GM12801 (cell line): Measurements from ENCODE around the gene SEC24D.

Source experiments
- TF ChIP-seq, protein P1 (sequence below): IDR thresholded peaks from one replicate; pipeline ENCODE4 v1.5.1; 2011; ENCODE audit warnings: control low read depth; ENCODE audit not compliant: insufficient read length; ENCODE audit errors: extremely low read depth

The SEC24D gene

DNA sequence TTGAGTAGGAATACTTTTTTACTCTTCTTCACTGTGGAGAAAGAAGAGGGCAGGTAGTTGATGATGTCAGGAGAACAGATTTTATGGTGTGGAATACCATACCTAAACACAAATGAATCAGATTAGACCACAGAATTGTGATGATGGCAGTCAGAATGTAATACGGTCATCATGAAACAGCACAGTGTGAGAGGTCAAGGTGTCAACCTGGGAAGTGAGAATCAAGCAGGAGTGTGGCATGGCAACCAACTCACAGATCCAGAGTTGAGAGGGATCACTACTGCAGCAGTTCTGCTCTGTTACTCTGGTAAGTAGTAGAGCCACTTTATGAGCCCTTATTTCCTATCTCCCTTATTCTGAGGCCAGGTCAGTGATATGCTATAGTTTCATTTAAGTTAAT lies 123.1 kb downstream of the SEC24D start:
- TF ChIP-seq, protein P1, sequence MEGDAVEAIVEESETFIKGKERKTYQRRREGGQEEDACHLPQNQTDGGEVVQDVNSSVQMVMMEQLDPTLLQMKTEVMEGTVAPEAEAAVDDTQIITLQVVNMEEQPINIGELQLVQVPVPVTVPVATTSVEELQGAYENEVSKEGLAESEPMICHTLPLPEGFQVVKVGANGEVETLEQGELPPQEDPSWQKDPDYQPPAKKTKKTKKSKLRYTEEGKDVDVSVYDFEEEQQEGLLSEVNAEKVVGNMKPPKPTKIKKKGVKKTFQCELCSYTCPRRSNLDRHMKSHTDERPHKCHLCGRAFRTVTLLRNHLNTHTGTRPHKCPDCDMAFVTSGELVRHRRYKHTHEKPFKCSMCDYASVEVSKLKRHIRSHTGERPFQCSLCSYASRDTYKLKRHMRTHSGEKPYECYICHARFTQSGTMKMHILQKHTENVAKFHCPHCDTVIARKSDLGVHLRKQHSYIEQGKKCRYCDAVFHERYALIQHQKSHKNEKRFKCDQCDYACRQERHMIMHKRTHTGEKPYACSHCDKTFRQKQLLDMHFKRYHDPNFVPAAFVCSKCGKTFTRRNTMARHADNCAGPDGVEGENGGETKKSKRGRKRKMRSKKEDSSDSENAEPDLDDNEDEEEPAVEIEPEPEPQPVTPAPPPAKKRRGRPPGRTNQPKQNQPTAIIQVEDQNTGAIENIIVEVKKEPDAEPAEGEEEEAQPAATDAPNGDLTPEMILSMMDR = no peak

DNA sequence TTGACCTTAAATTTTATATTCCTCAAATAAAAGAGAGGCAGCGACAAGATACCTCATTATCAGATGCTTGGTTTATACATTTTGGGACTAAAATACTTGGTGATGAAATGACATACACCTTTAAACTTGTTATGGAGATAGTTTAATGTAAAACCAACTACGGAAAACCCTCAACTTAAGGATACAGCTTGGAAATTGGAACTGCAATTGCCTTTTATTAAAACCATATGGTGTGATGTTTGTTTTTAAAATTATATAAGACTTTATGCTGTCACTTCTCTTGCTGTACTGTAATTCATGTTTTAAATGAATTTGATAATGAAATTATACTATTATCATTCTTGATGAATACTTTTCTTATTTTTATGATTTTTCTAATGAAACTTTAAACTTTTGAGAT lies 124.9 kb downstream of the SEC24D start:
- TF ChIP-seq, protein P1 = no peak

DNA sequence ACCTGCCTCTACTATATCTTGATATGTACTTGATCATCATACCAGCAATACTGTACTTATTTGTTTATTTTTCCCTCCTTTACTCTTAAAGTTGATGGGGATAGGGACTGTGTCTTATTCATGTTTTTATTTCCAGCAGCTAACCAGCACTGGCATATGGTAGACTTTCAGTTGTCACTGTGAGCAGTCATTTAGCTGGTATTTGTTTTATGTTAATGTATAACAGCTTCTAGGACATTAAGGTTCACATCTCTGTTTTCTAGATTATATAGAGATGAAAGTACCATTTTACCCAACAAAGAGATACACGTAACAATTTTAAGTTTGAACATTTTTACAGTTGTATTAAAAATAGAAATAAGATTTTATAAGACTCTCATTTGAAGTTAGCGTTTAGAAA lies 132.8 kb downstream of the SEC24D start:
- TF ChIP-seq, protein P1 = no peak

DNA sequence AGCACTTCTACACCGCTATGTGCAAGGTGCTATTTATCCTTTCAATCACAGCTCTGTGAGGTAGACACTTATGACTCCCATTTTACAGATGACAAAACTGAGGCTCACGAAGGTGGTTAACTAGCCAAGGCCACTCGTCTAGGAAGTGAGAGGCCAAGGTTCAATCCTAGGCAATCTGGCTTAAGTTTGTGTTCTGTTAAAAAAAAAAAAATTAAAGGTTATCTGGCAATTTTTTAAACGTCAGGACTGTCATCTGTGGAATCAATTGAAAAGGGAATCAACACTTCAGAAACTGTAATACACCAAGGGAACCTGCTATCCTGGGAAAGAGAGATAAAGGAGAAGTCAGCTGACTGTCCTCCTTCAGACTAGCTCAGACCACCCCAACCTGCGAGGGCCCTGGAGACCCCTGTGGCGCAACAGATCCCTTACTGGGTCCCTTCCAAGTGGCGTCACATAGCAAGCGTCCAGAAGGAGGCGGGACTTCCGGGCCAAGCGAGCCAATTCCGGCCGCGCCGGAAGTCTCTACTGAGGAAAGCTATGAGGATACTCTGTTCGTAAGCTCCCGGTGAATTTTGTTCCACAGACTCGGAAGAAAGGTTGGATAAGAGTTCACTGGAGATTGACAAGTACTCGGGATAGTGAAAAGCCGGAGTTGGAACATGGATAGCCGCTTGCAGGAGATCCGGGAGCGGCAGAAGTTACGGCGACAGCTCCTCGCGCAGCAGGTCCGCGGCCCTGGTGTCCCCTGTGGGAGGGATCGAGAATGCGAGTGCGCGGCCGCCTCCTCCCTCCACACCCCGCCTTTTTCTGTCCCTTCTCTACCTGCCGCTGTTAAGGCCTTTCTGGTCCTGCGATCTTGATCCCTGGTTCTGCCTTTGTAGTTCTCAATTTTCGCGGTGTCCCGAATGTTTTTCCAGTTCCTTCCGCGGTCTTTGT lies 150.8 kb downstream of the SEC24D start, which contains the start of gene METTL14:
Gene METTL14 (plus strand): TSS at position 520 of the 939 bp plus-strand sequence. CDS start 143 bp downstream, at position 663.
- TF ChIP-seq, protein P1 = no peak

DNA sequence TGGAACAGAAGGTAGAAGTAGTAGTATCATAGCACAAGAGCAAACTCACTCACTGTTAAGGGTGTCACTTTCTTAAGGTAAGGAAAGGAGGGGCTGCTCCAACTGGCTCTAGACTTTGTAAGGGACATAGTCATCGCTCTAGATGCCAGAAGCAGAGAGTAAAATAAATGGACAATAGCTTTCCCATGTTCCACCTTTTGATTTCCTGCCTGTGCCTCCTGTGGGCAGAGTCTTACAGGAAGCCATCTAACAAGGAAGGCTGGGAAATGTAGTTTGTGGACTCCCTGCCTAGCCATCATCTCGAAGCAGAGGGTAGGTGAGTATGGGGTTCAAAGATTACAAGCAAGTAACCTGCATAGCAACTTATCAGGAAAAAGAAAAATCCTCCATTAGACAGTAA lies 152.4 kb downstream of the SEC24D start:
- TF ChIP-seq, protein P1 = no peak

DNA sequence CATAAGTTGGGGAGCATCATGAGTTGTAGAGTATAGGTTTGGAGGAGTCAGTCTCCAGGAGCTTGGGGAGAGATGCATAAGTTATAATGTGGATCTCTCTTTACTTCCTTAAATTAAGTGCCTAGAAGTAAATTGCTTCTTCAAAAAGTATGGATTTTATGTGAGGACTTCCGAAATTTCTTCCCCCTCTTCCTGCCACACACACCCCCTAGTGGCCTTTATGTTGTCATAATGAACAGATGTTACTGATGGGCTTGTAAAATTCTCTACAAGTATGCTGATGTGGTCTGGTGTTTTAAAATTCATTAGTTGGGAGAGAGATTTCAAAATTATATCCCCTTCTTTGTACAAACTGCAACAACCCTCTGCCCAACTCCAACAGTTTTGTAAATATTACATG lies 153.0 kb downstream of the SEC24D start:
- TF ChIP-seq, protein P1 = no peak

DNA sequence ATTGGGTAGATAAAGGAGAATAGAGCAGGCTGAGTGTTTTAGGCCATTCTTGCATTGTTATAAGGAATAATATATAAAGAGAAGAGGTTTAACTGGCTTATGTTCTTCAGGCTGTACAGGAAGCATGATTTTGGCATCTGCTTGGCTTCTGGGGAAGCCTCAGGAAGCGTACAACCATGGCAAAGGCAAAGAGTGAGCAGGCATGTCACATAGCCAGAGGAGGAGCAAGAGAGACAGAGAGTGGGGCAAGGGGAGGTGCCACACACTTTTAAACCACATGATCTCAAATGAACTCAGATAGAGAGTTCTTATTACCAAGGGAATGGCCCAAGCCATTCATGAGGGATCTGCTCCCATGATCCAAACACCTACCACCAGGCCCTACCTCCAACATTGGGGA lies 155.1 kb downstream of the SEC24D start:
- TF ChIP-seq, protein P1 = no peak
